Left lobe of liver (tissue), 2 donors: Measurements from ENCODE around the gene ERICH2. TPM values are rescaled to one million over a fixed set of nuclear protein-coding genes. Genes with fewer than 3 reads are reported as not detected.
"Not testable (repeated sequence)": the region's sequence is repeated elsewhere in the genome, so short reads cannot be mapped to it uniquely, and the experiment has no call there.

ENCODE experiments used
- ATAC-seq: fragments of 200-7000 bp; cut with Tn5 transposase; one replicate; pipeline ENCODE4 v1.9.1; 2020; ENCODE audit warnings: mild to moderate bottlenecking, moderate library complexity
- DNase-seq: peaks from one replicate; pipeline ENCODE4 v3.0.0-alpha.2; 2020; ENCODE audit warnings: low spot score
- total RNA-seq: library from RNA; stranded (reverse); gene quantifications from one replicate; pipeline ENCODE4 v1.2.1, GENCODE V29; 2021
- donor health status: DM: no; HTN: no; CAD: no; lungs with moderate emphysema.
- donor health status: DM: no; HTN: yes; CAD: no.

ERICH2 gene
- 1.5 TPM for total RNA-seq

DNA sequence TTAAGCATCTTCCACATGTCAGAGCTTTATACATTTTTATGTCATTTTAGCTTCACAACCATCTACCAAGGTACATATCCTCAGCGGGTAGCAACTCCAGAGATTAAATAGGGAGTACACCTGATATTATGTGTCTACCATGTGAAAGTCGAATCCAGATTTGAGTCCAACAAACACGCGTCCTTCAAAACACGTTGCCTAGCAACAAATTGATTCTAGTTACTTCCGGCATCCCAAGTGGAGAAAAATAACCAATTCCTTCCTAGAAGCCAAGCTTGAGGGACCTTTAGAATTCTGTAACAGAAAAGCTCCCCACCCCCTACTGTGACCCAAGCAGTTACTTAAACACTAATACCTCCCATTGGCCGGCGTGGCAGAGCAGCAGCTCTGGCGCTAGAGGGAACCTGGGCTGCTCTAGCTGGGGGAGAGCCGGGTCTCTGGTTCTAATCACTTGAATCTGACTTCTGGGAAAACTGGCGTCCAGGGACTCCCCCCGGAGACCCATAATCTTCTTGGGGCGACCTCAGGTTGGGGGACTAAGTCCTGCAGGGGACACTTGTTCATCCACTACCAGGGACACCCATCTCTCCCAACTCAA, at the start of gene ERICH2:
ERICH2 (plus strand) TSS at position 371 of the 598 bp plus-strand sequence. CDS start 304 bp downstream, outside the sequence.
- peak; percentile 59 for DNase-seq
- ATAC-seq: peak; percentile 74

DNA sequence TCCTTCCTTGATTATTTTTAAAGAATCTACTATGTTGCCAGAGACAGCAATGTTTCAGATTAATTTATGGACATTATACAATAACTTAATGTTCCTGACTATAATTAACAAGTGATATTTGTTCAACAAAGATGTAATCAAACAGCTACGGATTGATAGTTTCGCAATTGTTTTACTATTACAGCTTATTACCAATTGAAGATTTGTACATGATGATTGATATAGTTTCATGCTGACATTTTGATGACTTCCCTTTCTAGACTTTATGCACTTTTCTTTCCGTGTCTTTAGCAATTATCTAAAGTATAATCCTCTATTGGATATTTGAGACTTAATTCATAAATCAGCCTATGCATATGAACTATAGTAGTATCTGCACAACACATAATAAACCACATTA, 48.5 kb upstream of the ERICH2 start:
- DNase-seq (no peak), ATAC-seq (no peak)

- ATAC-seq: no peak
- no peak for DNase-seq
Observed at GRCh38 chr2:170722301-170722700, 47.9 kb upstream of the ERICH2 start.

DNA sequence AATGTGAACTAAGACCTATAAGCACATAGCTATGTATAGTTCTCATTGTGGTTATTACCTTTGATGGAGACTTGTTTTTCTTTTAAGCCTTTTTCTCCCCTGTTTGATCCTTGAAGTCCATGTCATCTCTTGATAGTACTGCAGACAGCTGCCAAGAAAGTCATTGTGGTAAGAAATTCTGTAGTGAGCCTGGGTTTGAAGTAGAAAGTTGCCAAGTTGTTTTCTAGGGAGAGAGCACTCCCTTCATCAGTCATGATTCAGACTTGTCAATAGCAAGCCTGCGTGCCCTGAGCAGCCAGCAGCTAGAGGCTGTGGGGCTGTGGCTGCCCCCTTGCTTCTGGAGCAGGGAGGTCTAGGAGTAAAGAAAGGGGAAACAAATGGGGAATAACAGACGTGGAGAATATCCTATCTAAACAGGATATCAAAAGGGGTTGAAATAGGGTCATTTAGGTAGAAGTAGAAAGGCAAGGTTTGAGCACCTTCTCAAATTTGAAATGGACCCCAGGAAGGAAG, 46.7 kb upstream of the ERICH2 start:
- DNase-seq: no peak
- no peak for ATAC-seq

DNA sequence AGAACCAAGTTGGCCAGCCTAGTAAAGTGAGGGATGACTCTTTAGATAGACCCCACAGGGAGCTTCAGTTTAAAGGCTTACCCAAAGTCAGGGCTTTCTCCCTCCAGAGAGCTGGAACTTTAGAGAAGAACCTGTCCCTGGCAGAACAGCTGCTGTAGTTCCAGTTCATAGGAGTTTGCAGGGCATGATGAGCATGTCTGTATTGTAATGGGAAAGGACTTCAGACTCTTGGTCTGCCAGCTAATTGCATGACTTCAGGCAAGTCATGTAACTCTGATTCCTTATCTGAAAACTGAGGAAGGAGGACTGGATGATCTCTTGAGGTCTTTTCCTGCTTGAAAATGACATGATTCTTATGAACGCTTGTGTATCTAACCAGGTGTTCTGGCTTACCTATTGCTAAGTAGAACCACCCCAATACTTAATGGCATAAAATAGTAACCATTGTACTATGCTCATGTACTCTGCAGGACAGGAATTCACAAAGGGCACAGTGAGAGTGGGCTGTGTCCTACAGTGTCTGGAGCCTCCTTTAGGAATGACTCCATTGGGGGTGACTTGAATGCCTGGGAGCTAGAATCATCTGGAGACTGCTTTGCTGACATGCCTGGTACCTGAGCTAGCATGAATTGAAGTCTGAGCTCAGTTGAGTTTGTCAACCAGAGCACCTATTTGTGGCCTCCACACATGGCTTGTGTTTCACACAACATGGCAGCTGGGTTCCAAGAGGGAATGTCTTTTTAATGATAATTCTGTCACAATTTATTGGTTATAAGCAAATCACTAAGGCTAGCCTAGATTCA, 36.2 kb upstream of the ERICH2 start:
- no peak for DNase-seq
- ATAC-seq: no peak

DNA sequence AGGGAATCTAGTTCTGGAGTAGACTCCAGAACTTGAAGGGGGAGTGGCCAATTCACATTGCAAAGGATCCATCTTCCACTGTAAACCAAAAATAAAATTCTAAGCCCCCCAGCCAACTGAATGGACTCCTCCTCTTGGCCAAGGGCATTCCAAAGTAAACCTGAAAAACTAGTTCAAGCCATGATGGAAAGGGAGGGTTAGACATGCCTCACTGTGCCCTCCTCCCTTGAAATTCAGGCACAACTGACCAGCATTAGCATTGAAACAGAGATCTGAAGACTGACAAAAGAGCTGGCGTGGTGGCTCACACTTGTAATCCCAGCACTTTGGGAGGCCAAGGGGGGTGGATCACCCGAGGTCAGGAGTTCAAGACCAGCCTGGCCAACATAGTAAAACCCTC, 35.6 kb upstream of the ERICH2 start:
- ATAC-seq: not testable (repeated sequence)

DNA sequence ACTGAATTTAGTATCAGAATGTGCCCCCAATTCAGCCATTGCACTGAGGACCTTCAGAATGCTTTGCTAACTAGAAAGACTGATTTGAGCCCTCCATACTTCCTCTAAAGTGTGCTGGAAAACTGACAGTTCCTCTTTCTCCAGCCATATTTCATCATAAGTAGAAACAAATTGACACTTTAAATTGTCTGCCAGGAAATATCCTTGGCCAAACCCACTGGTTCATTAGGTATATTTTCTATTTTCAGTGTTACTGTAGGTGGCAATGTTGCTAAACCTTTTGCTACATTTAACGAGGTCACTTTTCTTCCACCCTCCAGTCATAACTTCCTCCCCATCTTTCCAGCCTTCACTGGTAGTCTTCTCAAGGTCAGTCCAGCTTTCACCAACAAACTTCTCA, 33.5 kb upstream of the ERICH2 start:
- ATAC-seq (peak; percentile 36), DNase-seq (no peak)

More for the DNA sequence above, 35.6 kb upstream of the ERICH2 start:
- not testable (repeated sequence) for DNase-seq

- ATAC-seq (no peak), DNase-seq (no peak)
Observed at GRCh38 chr2:170737406-170737805, 32.8 kb upstream of the ERICH2 start.

DNA sequence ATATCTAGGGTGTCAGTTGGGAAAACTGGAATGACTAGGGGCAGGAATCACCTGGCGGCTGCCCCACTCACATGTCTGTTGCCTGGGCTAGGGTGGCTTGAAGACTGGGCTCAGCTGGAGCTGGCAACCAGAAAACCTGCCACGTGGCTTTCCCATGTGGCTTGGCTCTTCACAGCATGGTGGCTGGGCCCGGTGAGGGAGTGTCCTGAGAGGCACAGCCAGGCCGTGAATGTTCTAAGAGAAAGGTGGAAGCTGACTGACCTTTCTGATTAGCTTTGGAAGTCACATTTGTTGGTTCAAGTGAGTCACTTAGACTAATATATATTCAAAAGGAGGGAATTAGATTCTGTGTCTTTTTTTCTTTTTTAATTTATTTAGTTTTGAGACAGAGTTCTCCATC, 32.4 kb upstream of the ERICH2 start:
- DNase-seq (no peak), ATAC-seq (no peak)

- DNase-seq: no peak
- no peak for ATAC-seq
Observed at GRCh38 chr2:170739048-170739447, 31.1 kb upstream of the ERICH2 start.

DNA sequence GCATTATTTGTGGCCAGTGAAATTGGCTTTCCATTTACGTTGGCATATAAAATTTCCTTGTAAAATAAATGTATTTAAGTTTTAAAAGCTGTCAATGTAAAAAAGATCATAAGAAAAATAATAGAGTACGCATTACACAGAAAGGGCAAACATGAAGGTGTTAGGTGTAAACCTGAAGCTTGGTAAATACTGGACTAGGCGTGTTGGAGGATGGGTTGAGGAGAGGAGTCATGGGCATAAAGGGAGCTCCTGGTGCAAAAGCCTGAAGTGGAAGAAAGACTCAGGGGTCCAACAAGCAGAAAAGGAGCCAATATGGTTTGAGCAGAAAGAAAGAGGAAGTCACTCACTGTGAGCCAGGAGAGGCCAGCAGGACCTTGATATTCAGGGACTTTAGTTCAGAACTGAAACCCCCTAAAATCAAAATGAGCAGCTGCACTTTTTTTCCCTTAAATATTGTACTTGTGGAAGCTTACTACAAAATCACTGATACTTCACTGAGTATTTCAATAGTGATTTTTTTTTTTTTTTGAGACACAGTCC, 30.6 kb upstream of the ERICH2 start:
- DNase-seq: no peak
- ATAC-seq: no peak

GRCh38 chr2:170740660-170741059, 29.5 kb upstream of the ERICH2 start:
- DNase-seq: no peak

GRCh38 chr2:170742000-170742399, 28.2 kb upstream of the ERICH2 start:
- ATAC-seq: no peak
- DNase-seq: no peak

More at GRCh38 chr2:170740660-170741059, 29.5 kb upstream of the ERICH2 start:
- ATAC-seq: no peak

- no peak for DNase-seq
- no peak for ATAC-seq
Observed at GRCh38 chr2:170742896-170743529, 27.2 kb upstream of the ERICH2 start.

DNA sequence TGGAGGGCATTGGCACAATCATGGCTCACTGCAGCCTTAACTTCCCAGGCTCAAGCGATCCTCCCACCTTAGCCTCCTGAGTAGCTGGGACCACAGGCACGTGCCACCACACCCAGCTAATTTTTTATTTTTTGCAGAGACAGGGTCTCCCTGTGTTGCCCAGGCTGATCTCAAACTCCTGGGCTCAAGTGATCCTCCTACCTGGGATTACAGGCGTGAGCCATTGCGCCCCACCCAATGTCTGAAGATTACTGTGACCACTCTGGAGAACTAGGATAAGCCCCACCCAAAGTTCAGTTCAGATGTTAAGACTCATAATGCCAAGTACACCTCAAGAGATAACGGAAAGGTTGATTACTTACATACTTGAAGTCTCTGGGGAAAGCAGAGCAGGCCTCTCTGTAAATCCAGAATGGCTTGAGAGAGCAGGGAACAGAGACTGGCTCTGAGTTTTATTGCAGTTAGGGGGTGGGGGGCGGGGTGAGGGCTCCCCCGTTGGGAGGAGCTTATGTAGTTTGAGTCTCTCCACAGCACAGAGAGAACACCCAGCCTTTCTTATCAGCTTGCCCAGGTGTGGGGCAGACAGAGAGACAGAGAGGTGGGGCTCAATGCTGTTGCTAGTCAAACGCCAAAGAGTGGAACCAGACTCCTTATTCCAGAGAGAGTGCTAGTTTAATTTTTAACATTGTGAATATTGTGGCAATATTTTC, 26.5 kb upstream of the ERICH2 start:
- ATAC-seq: peak; percentile 74
- DNase-seq: no peak

DNA sequence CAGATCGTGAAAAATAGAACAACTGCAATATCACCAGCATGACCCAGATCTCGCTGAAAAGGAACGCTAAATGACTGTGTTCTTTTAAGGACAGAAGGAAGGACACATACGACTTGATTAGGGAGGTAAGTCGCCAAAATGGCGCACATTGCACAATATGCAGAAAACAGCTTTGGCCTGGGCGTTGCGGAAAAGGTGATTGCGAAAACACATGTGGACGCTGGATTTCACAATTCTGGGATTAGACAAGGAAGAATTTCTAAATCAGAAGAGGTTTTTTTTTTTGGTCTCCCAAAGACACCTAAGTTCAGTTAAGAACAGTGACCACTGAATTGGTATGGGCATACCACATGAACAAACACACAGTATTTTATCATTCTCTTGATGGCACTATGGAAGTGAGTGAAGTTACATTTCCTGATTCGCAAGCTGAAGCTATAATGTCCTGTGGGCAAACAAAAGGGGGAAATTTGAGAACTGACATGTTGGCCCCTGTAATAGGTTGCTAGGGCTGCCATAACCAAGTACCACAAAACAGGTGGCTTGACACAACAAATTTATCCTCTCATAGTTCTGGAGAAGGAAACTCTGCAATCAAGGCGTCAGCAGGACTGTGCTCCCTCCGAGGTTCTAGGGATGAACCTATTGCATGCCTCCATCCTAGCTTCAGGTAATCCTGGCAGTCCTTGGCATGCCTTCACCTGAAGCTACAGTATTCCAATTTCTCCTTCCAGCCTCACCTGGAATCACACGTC, 25.8 kb upstream of the ERICH2 start:
- DNase-seq (peak; percentile 87), ATAC-seq (peak; percentile 82)

- no peak for ATAC-seq
Observed at GRCh38 chr2:170745305-170745704, 24.9 kb upstream of the ERICH2 start.

GRCh38 chr2:170747921-170748320, 22.3 kb upstream of the ERICH2 start:
- no peak for ATAC-seq
- DNase-seq: no peak

More at GRCh38 chr2:170745305-170745704, 24.9 kb upstream of the ERICH2 start:
- no peak for DNase-seq

- DNase-seq, ATAC-seq: not testable (repeated sequence)
Observed at GRCh38 chr2:170751555-170751954, 18.6 kb upstream of the ERICH2 start.

- ATAC-seq: no peak
- no peak for DNase-seq
Observed at GRCh38 chr2:170761572-170761971, 8.6 kb upstream of the ERICH2 start.
